PC-9 (cell line): ENCODE data around the gene FIG4. TPM values are rescaled to one million over a fixed set of nuclear protein-coding genes. Genes with fewer than 3 reads are reported as not detected.
"Not testable (repeated sequence)": the region's sequence is repeated elsewhere in the genome, so short reads cannot be mapped to it uniquely, and the experiment has no call there.

Experiments
- BruUV-seq: library from RNA; stranded (reverse); fragments of 400-500 nt; replicated peaks from 2 replicates; lab custom pipeline; 2021; lab: Mats Ljungman, UMichigan
- CTCF ChIA-PET: fragments of 300-600 bp; sonication (Branson Sonifier 250); formaldehyde crosslinking; loops from one replicate; lab custom pipeline; 2022; ENCODE audit warnings: antibody characterized with exemption; lab: Charles Lee
- POLR2A ChIA-PET: fragments of 300-600 bp; sonication (Branson Sonifier 250); formaldehyde crosslinking; loops from one replicate; lab custom pipeline; 2022; ENCODE audit warnings: antibody characterized with exemption; ENCODE audit not compliant: unreplicated experiment; lab: Charles Lee
- DNase-seq, 2 experiments: peaks; one replicate each; pipeline versions ENCODE4 v3.0.0 to v3.0.0-alpha.2; 2015 to 2022; ENCODE audit warnings: mixed read lengths in 1 of 2
- H2AFZ ChIP-seq: fragments of 200-600 bp; sonication (generic); 2 replicates; pipeline ENCODE4 v1.8.1; 2017; ENCODE audit warnings: antibody characterized with exemption
- H3F3A ChIP-seq: fragments of 200-600 bp; sonication (generic); 2 replicates; pipeline ENCODE4 v1.8.1; 2017; ENCODE audit warnings: antibody characterized with exemption, mild to moderate bottlenecking, low read depth; ENCODE audit not compliant: insufficient read depth
- H3K27ac ChIP-seq: fragments of 200-600 bp; sonication (generic); 2 replicates; pipeline ENCODE4 v1.6.1; 2016; ENCODE audit warnings: mixed run types
- H3K27me3 ChIP-seq: fragments of 200-600 bp; sonication (generic); 2 replicates; pipeline ENCODE4 v1.6.1; 2016; ENCODE audit warnings: low read depth, mixed run types; ENCODE audit not compliant: insufficient read depth
- H3K36me3 ChIP-seq: fragments of 200-600 bp; sonication (generic); 2 replicates; pipeline ENCODE4 v1.6.1; 2016; ENCODE audit warnings: low read depth, mixed run types
- H3K4me1 ChIP-seq: fragments of 200-600 bp; sonication (generic); replicated peaks from 2 replicates; pipeline ENCODE4 v1.6.1; 2016; ENCODE audit warnings: mixed run types; ENCODE audit not compliant: insufficient read depth
- H3K4me2 ChIP-seq: fragments of 200-600 bp; sonication (generic); 2 replicates; pipeline ENCODE4 v1.6.1; 2017; ENCODE audit warnings: mixed run types
- H3K4me3 ChIP-seq: fragments of 200-600 bp; sonication (generic); 2 replicates; pipeline ENCODE4 v1.6.1; 2016; ENCODE audit warnings: mixed run types
- H3K79me2 ChIP-seq: fragments of 200-600 bp; sonication (generic); 2 replicates; pipeline ENCODE4 v1.6.1; 2017; ENCODE audit warnings: low read depth, mixed run types
- H3K9me2 ChIP-seq: fragments of 200-600 bp; sonication (generic); 2 replicates; pipeline ENCODE4 v1.8.1; 2017; ENCODE audit warnings: mild to moderate bottlenecking; ENCODE audit not compliant: insufficient read depth
- H3K9me3 ChIP-seq: fragments of 200-600 bp; sonication (generic); 2 replicates; pipeline ENCODE4 v1.8.1; 2016; ENCODE audit warnings: low read depth; ENCODE audit not compliant: insufficient read depth
- H4K20me1 ChIP-seq: fragments of 200-600 bp; sonication (generic); 2 replicates; pipeline ENCODE4 v1.8.1; 2017; ENCODE audit not compliant: insufficient read depth
- EZH2 ChIP-seq: fragments of 200-600 bp; sonication (generic); IDR thresholded peaks from 2 replicates; pipeline ENCODE4 v1.8.0; 2017; ENCODE audit warnings: antibody characterized with exemption, low read depth
- intact Hi-C: fragments of 100-400 bp; cut with micrococcal nuclease; formaldehyde crosslinking; loops from one replicate; pipeline ENCODE4 v1.10.0; 2022; ENCODE audit not compliant: unreplicated experiment
- total RNA-seq: library from RNA; stranded (reverse); gene quantifications from 2 replicates; pipeline ENCODE4 v1.2.3, GENCODE V29; 2021
- TF ChIP-seq, protein P1 (sequence below): fragments of 200-600 bp; sonication (generic); conservative IDR thresholded peaks from 2 replicates; pipeline ENCODE4 v1.6.1; 2017; ENCODE audit warnings: mixed run types, antibody characterized with exemption, mild to moderate bottlenecking, moderate library complexity

FIG4 gene
- total RNA-seq, 1 experiment from 2014 or later: 16.5 TPM

DNA sequence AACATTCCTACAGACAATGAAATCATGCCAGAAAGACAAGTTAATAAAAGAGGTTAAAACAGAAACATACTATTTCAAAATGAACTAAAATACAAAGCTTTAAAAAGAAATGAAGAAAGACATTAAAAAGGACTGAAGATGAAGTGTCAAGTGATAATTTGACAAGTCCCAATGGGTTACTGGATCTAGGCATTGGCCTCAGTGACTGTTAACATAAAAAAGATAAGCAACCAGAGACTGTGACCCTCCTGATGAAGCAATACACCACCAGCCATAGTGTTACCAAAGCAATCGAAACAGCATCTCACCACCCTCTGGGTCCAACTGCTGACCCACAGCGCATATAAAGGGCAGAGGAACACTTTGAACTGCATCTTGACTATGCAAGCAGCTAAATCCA, 130.3 kb downstream of the FIG4 start:
- BruUV-seq: no TSS peak
- Histone ChIP-seq H3K4me3 (no peak overlapping the region), H3F3A (no peaks in the 10 kb centered on the region), H3K36me3 (no peaks in the 10 kb centered on the region), H3K9me2 (no peaks in the 10 kb centered on the region), H3K9me3 (no peaks in the 10 kb centered on the region), H3K79me2 (no peaks in the 10 kb centered on the region), H4K20me1 (no peaks in the 10 kb centered on the region), H3K4me2 (no peak overlapping the region), H3K4me1 (no peaks in the 10 kb centered on the region), H3K27me3 (no peaks in the 10 kb centered on the region), H3K27ac (no peak overlapping the region), H2AFZ (no peak overlapping the region)
- TF ChIP-seq, protein P1, sequence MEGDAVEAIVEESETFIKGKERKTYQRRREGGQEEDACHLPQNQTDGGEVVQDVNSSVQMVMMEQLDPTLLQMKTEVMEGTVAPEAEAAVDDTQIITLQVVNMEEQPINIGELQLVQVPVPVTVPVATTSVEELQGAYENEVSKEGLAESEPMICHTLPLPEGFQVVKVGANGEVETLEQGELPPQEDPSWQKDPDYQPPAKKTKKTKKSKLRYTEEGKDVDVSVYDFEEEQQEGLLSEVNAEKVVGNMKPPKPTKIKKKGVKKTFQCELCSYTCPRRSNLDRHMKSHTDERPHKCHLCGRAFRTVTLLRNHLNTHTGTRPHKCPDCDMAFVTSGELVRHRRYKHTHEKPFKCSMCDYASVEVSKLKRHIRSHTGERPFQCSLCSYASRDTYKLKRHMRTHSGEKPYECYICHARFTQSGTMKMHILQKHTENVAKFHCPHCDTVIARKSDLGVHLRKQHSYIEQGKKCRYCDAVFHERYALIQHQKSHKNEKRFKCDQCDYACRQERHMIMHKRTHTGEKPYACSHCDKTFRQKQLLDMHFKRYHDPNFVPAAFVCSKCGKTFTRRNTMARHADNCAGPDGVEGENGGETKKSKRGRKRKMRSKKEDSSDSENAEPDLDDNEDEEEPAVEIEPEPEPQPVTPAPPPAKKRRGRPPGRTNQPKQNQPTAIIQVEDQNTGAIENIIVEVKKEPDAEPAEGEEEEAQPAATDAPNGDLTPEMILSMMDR: no peak
- TF ChIP-seq EZH2: no peak
- ChIA-PET CTCF (no interaction called here), POLR2A (no interaction called here)
- DNase-seq: no peak
- intact Hi-C loops: no loop called here

DNA sequence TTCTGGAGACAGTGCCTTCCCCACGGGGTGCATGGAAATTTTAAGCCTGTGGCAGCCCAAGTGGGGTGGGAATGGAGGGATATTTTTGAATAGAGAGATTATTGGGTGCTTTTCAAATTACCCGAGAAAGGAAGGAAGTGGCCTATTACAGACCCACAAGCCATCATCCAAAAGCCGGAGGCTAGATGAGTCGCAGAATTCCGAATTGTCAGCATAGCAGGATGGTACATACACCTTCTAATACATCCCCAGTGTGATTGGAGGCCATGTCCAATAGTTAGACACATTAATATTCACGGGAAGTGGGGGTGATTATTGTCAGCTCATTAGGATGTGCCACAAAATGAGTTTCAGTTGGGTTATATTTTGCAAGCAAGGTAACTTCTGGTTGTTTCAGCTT, 133.0 kb downstream of the FIG4 start:
- no peak overlapping the region for H3K27ac ChIP-seq
- TF ChIP-seq, protein P1: no peak
- no peak for TF ChIP-seq EZH2
- CTCF ChIA-PET: no interaction called here

DNA sequence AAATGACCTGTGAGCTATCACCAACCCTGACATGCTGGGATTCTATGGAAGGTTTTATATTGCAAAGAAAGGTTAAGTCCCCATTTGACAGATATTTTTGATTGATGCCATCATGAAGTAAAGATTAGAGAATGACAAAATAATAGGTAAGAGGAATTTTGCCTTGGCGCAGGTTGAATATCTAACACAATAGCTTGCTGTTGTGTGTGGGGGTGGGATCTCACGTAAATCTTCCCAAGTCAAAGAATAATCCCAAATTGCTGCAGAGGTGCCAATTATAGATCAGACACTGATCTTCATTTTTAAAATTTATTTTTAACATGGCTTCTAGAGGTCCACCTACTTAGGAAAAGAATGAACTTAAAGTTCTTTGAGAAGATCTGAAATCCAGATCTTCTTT, 135.5 kb downstream of the FIG4 start:
- Histone ChIP-seq H3K4me2 (no peak overlapping the region), H3K4me1 (no peaks in the 10 kb centered on the region), H4K20me1 (no peaks in the 10 kb centered on the region), H3K4me3 (no peak overlapping the region), H3K27me3 (no peaks in the 10 kb centered on the region), H3K79me2 (no peaks in the 10 kb centered on the region), H3K27ac (no peak overlapping the region), H3K36me3 (no peaks in the 10 kb centered on the region), H3K9me3 (peaks cover 5% of the 10 kb centered on the region; the same call in 1 of the 2 replicates), H2AFZ (no peak overlapping the region), H3K9me2 (no peaks in the 10 kb centered on the region), H3F3A (no peaks in the 10 kb centered on the region)
- TF ChIP-seq, protein P1: no peak
- TF ChIP-seq EZH2: no peak
- CTCF ChIA-PET: no interaction called here
- intact Hi-C loops: no loop called here
- no peak for DNase-seq
- BruUV-seq: no TSS peak
- POLR2A ChIA-PET: no interaction called here

More for the DNA sequence above, 133.0 kb downstream of the FIG4 start:
- no peaks in the 10 kb centered on the region for H3K79me2 ChIP-seq
- no peaks in the 10 kb centered on the region for H4K20me1 ChIP-seq
- POLR2A ChIA-PET: no interaction called here
- no peak overlapping the region for H3K4me3 ChIP-seq
- H3K27me3 ChIP-seq: no peaks in the 10 kb centered on the region
- no TSS peak for BruUV-seq
- intact Hi-C loops: no loop called here
- no peaks in the 10 kb centered on the region for H3K9me3 ChIP-seq
- no peaks in the 10 kb centered on the region for H3K4me1 ChIP-seq
- DNase-seq: no peak
- no peaks in the 10 kb centered on the region for H3F3A ChIP-seq
- no peaks in the 10 kb centered on the region for H3K9me2 ChIP-seq
- no peaks in the 10 kb centered on the region for H3K36me3 ChIP-seq
- no peak overlapping the region for H2AFZ ChIP-seq
- H3K4me2 ChIP-seq: no peak overlapping the region

DNA sequence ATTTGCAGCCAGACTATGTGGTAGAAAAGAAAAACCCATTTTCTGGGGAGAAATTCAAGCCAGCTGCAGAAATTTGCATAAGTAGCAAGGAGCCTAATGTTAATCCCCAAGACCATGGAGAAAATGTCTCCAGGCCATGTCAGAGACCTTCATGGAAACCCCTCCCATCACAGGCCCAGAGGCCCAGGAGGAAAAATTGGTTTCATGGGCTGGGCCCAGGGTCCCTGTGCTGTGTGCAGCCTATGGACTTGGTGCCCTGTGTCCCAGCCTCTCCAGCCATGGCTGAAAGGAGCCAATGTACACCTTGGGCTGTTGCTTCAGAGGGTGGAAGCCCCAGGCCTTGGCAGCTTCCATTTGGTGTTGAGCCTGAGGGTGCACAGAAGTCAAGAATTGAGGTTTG, 140.3 kb downstream of the FIG4 start:
- intact Hi-C loops, BruUV-seq, CTCF ChIA-PET: not testable (repeated sequence)

More for the DNA sequence above, 140.3 kb downstream of the FIG4 start:
- H3K36me3 ChIP-seq, POLR2A ChIA-PET, H3K9me3 ChIP-seq, H3K4me2 ChIP-seq, H2AFZ ChIP-seq, H3K79me2 ChIP-seq, H3K27ac ChIP-seq, H4K20me1 ChIP-seq, H3F3A ChIP-seq, H3K4me3 ChIP-seq, H3K9me2 ChIP-seq, DNase-seq, H3K4me1 ChIP-seq, H3K27me3 ChIP-seq: not testable (repeated sequence)
